ENCODE results near the gene DYNC2I2. TPM values are rescaled to one million over a fixed set of nuclear protein-coding genes. Genes with fewer than 3 reads are reported as not detected.
A peak's percentile ranks its signal among the peaks of the same experiment; 100 is the strongest.
"Not testable (repeated sequence)": the region's sequence is repeated elsewhere in the genome, so short reads cannot be mapped to it uniquely, and the experiment has no call there.

Gene DYNC2I2
- total and polyA plus RNA-seq, 4 donors: 32.5 to 84.8 (median 66.0) TPM

DNA sequence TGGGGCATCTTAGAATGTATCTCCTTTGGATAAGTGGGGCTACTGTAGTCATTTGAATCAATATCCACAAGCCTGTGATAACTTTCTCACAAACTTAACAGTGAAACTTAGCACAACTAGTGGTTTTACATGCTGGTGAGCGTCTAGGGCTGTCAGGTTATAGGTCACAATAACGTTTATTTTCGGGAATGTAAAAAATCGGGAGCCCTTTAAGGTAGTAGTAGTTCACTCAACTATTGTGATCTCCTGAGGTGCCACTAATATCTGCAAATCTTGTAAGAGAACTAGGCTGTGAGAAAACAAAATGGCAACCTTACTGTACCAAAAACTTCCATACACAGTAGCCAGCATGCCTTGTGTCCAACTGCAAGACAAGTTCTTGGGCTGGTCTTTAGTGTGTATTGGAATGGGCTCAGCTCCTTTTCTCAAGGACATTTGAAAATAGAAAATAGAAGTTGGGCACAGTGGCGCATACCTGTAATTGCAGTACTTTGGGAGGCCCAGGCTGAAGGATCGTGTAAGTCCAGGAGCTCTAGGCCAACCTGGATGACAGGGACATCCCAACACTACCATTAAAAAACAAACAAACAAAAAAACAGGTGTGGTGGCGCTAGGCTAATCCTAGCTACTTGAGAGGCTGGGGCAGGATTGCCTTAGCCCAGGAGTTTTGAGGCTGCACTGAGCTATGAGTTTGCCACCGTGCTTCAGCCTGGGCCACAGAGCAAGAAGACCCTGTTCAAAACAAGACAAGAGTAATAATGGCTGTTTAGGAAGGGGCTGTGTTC lies 40.5 kb upstream of the DYNC2I2 start:
- Histone ChIP-seq H3K36me3 (ENCODE audit: control insufficient read depth in 4 of 4, insufficient read depth in 4 of 4, low read length in 4 of 4) (peaks cover 6 to 27% (median 20%) of the 10 kb centered on the region in 4 donors), H3K9ac (ENCODE audit: insufficient read depth in 1 of 2, low read length in 2 of 2) (no peak overlapping the region), H3K4me1 (ENCODE audit: control insufficient read depth in 5 of 5, insufficient read depth in 5 of 5, low read length in 5 of 5) (peaks cover 0 to 2% (median 0%) of the 10 kb centered on the region in 5 donors), H3K27me3 (ENCODE audit: control insufficient read depth in 3 of 3, insufficient read depth in 3 of 3, low read length in 2 of 3) (no peaks in the 10 kb centered on the region), H3K4me3 (no peak overlapping the region), H3K9me3 (ENCODE audit: control insufficient read depth in 4 of 4, insufficient read depth in 3 of 4, low read length in 3 of 4) (no peaks in the 10 kb centered on the region), H3K27ac (ENCODE audit: low read depth in 1 of 2, low read length in 1 of 2) (no peak overlapping the region)
- ATAC-seq (ENCODE audit: insufficient read depth, low FRiP score) (no peak), DNase-seq (no peak)
- WGBS, 2 donors: 80% methylated on average over 8 of the region's 8 CpGs
- TF ChIP-seq, protein P1, sequence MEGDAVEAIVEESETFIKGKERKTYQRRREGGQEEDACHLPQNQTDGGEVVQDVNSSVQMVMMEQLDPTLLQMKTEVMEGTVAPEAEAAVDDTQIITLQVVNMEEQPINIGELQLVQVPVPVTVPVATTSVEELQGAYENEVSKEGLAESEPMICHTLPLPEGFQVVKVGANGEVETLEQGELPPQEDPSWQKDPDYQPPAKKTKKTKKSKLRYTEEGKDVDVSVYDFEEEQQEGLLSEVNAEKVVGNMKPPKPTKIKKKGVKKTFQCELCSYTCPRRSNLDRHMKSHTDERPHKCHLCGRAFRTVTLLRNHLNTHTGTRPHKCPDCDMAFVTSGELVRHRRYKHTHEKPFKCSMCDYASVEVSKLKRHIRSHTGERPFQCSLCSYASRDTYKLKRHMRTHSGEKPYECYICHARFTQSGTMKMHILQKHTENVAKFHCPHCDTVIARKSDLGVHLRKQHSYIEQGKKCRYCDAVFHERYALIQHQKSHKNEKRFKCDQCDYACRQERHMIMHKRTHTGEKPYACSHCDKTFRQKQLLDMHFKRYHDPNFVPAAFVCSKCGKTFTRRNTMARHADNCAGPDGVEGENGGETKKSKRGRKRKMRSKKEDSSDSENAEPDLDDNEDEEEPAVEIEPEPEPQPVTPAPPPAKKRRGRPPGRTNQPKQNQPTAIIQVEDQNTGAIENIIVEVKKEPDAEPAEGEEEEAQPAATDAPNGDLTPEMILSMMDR (IDR thresholded peaks at IDR 0.05; ENCODE audit: control extremely low read depth, extremely low read depth): no peak

DNA sequence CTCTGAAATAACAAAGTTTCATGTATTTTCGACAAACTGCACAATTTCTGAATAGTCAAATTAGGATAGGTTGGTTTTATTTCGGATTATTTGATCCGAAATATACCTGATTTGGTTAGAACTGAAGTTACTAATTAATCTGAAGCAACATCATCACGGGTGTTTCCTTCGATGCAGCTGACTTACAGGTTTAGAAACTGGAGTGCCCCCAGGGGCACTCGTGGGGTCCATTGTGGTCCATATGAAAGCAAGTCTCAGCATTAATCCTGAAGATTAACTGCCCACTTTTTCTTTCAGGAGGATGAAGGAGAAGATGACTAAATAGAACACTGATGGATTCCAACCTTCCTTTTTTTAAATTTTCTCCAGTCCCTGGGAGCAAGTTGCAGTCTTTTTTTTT lies 37.7 kb upstream of the DYNC2I2 start:
- Histone ChIP-seq H3K27ac (ENCODE audit: low read depth in 1 of 2, low read length in 1 of 2) (no peak overlapping the region), H3K27me3 (ENCODE audit: control insufficient read depth in 3 of 3, insufficient read depth in 3 of 3, low read length in 2 of 3) (no peaks in the 10 kb centered on the region), H3K4me1 (ENCODE audit: control insufficient read depth in 5 of 5, insufficient read depth in 5 of 5, low read length in 5 of 5) (peaks cover 2 to 11% (median 5%) of the 10 kb centered on the region in 5 donors), H3K9ac (ENCODE audit: insufficient read depth in 1 of 2, low read length in 2 of 2) (no peak overlapping the region), H3K36me3 (ENCODE audit: control insufficient read depth in 4 of 4, insufficient read depth in 4 of 4, low read length in 4 of 4) (peaks cover 7 to 32% (median 25%) of the 10 kb centered on the region in 4 donors), H3K9me3 (ENCODE audit: control insufficient read depth in 4 of 4, insufficient read depth in 3 of 4, low read length in 3 of 4) (no peaks in the 10 kb centered on the region), H3K4me3 (no peak overlapping the region)
- no peak for ATAC-seq (ENCODE audit: insufficient read depth, low FRiP score)
- no peak for DNase-seq
- TF ChIP-seq, protein P1 (IDR thresholded peaks at IDR 0.05; ENCODE audit: control extremely low read depth, extremely low read depth): no peak
- WGBS, 2 donors: 81 to 87% methylated on average over 6 of the region's 6 CpGs

GRCh38 chr9:128693738-128694137 lies 37.1 kb upstream of the DYNC2I2 start:
- DNase-seq; H3K9ac ChIP-seq (ENCODE audit: insufficient read depth in 1 of 2, low read length in 2 of 2); H3K4me3 ChIP-seq; ATAC-seq (ENCODE audit: insufficient read depth, low FRiP score); H3K27me3 ChIP-seq (ENCODE audit: control insufficient read depth in 3 of 3, insufficient read depth in 3 of 3, low read length in 2 of 3); H3K27ac ChIP-seq (ENCODE audit: low read depth in 1 of 2, low read length in 1 of 2); H3K9me3 ChIP-seq (ENCODE audit: control insufficient read depth in 4 of 4, insufficient read depth in 3 of 4, low read length in 3 of 4): not testable (repeated sequence)
- Histone ChIP-seq H3K36me3 (ENCODE audit: control insufficient read depth in 4 of 4, insufficient read depth in 4 of 4, low read length in 4 of 4) (peaks cover 7 to 32% (median 25%) of the 10 kb centered on the region in 4 donors), H3K4me1 (ENCODE audit: control insufficient read depth in 5 of 5, insufficient read depth in 5 of 5, low read length in 5 of 5) (peaks cover 2 to 11% (median 5%) of the 10 kb centered on the region in 5 donors)
- 90 to 92% methylated on average over 3 of the region's 3 CpGs for WGBS, 2 donors

GRCh38 chr9:128690684-128691034 lies 34.0 kb upstream of the DYNC2I2 start:
- 9 to 11% methylated on average over 5 of the region's 5 CpGs for WGBS, 2 donors
- Histone ChIP-seq H3K4me3 (peak overlapping the region; percentile 64), H3K27ac (ENCODE audit: low read depth in 1 of 2, low read length in 1 of 2) (peak overlapping the region in 1 of 2 donors; percentile 73), H3K9ac (ENCODE audit: insufficient read depth in 1 of 2, low read length in 2 of 2) (peak overlapping the region; percentile 49 to 90), H3K36me3 (ENCODE audit: control insufficient read depth in 4 of 4, insufficient read depth in 4 of 4, low read length in 4 of 4) (peaks cover 3 to 29% (median 22%) of the 10 kb centered on the region in 4 donors), H3K4me1 (ENCODE audit: control insufficient read depth in 5 of 5, insufficient read depth in 5 of 5, low read length in 5 of 5) (peaks cover 4 to 29% (median 9%) of the 10 kb centered on the region in 5 donors), H3K27me3 (ENCODE audit: control insufficient read depth in 3 of 3, insufficient read depth in 3 of 3, low read length in 2 of 3) (no peaks in the 10 kb centered on the region), H3K9me3 (ENCODE audit: control insufficient read depth in 4 of 4, insufficient read depth in 3 of 4, low read length in 3 of 4) (no peaks in the 10 kb centered on the region)
- no peak for DNase-seq
- ATAC-seq (ENCODE audit: insufficient read depth, low FRiP score): no peak
- TF ChIP-seq, protein P1 (IDR thresholded peaks at IDR 0.05; ENCODE audit: control extremely low read depth, extremely low read depth): no peak

All from lung (tissue), 12 donors.